MM.1S (cell line): ENCODE data around the gene PPP6R2.

Experiments
- CTCF ChIP-seq: fragments of 300-600 bp; sonication (generic); IDR thresholded peaks from 2 replicates; pipeline ENCODE4 v1.5.1; 2016; ENCODE audit warnings: antibody characterized with exemption, low read length, mixed read lengths
- EZH2 ChIP-seq: fragments of 300-600 bp; sonication (generic); optimal IDR thresholded peaks from 2 replicates; pipeline ENCODE3; 2017; ENCODE audit warnings: low read depth, mild to moderate bottlenecking, antibody characterized with exemption, low read length, mixed read lengths

- no peak for TF ChIP-seq CTCF
- TF ChIP-seq EZH2, result no peak
Observed at GRCh38 chr22:50347157-50347556, 4.0 kb downstream of the PPP6R2 start.
